Gastroesophageal sphincter (tissue), 4 donors: ENCODE measurements around the gene EVL. TPM values are rescaled to one million over a fixed set of nuclear protein-coding genes. Genes with fewer than 3 reads are reported as not detected.

ENCODE experiments used
- ATAC-seq: fragments of 150-250 bp; one replicate; pipeline ENCODE4 v1.9.1; 2016; ENCODE audit warnings: mild to moderate bottlenecking, moderate library complexity
- H3K27ac ChIP-seq, 4 donors: fragments of 200-600 bp; sonication (generic) in 3 of 4; 1 replicate in 3 of 4; 2 replicates in 1 of 4; pipeline ENCODE4 v1.5.1; 2016 to 2019
- H3K27me3 ChIP-seq: fragments of 200-600 bp; sonication (generic); one replicate; pipeline ENCODE4 v1.5.1; 2019
- H3K36me3 ChIP-seq, 2 donors: fragments of 200-600 bp; sonication (generic); one replicate each; pipeline ENCODE4 v1.5.1; 2019; ENCODE audit warnings: control low read depth in 1 of 2
- H3K4me1 ChIP-seq, 3 donors: fragments of 200-600 bp; sonication (generic); 1 replicate in 2 of 3; 2 replicates in 1 of 3; pipeline ENCODE4 v1.5.1; 2016 to 2019; ENCODE audit warnings: control low read depth in 2 of 3
- H3K4me3 ChIP-seq, 2 donors: fragments of 200-600 bp; sonication (generic); one replicate each; pipeline ENCODE4 v1.5.1; 2019; ENCODE audit warnings: mild to moderate bottlenecking in 1 of 2, moderate library complexity in 1 of 2
- H3K9me3 ChIP-seq, 3 donors: fragments of 200-600 bp; sonication (generic); one replicate each; pipeline ENCODE4 v1.5.1; 2017 to 2019; ENCODE audit warnings: control low read depth in 2 of 3
- CTCF ChIP-seq, 4 experiments: fragments of 200-600 bp in 2 of 4; fragments of 450-650 bp in 2 of 4; sonication (generic) in 1 of 4; IDR thresholded peaks; one replicate each; pipeline ENCODE4 v1.5.1; 2017 to 2019; ENCODE audit warnings: antibody characterized with exemption in 4 of 4, mild to moderate bottlenecking in 2 of 4, moderate library complexity in 2 of 4
- EP300 ChIP-seq: sonication (generic); formaldehyde crosslinking; IDR thresholded peaks from one replicate; pipeline ENCODE4 v1.6.1; 2017; ENCODE audit warnings: antibody characterized with exemption, mild to moderate bottlenecking
- POLR2A ChIP-seq, 2 donors: fragments of 450-650 bp; IDR thresholded peaks; one replicate each; pipeline ENCODE4 v1.6.1; 2017; ENCODE audit warnings: antibody characterized with exemption in 2 of 2, mild to moderate bottlenecking in 2 of 2, moderate library complexity in 1 of 2
- POLR2AphosphoS5 ChIP-seq: sonication (generic); formaldehyde crosslinking; IDR thresholded peaks from one replicate; pipeline ENCODE4 v1.6.1; 2017; ENCODE audit warnings: antibody characterized with exemption
- WGBS, 2 donors: methylation state at CpG; one replicate each; pipeline ENCODE4 v1.1.5; 2018; ENCODE audit warnings: low coverage in 1 of 2; 5-methylcytosine and 5-hydroxymethylcytosine counted together
- total RNA-seq, 4 donors: library from RNA; depleted of rRNA; stranded (reverse); fragments of >200 nt; gene quantifications; one replicate each; pipeline ENCODE4 v1.1.0, GENCODE V29; 2016

The EVL gene
- total RNA-seq, 4 donors from 2014 or later, result 36.1 to 42.6 (median 38.5) TPM

GRCh38 chr14:100165831-100166440 lies 100.7 kb downstream of the EVL start:
- ATAC-seq, result peak; percentile 8
- Histone ChIP-seq H3K4me1 (peaks cover 0 to 19% (median 0%) of the 10 kb centered on the region in 3 donors), H3K27ac (no peak overlapping the region), H3K36me3 (no peaks in the 10 kb centered on the region), H3K4me3 (peak overlapping the region in 1 of 2 donors; percentile 40), H3K27me3 (peaks cover 46% of the 10 kb centered on the region), H3K9me3 (no peaks in the 10 kb centered on the region)
- TF ChIP-seq EP300, result no peak
- TF ChIP-seq POLR2AphosphoS5, result no peak
- no peak for TF ChIP-seq POLR2A (IDR thresholded peaks at IDR 0.05)
- TF ChIP-seq CTCF (IDR thresholded peaks at IDR 0.05), result no peak
- no CpG with 5 or more reads among the region's 16 CpGs for WGBS, 2 donors

GRCh38 chr14:100168506-100168905 lies 103.3 kb downstream of the EVL start:
- ATAC-seq, result no peak
- Histone ChIP-seq H3K27me3 (peaks cover 54% of the 10 kb centered on the region), H3K9me3 (no peaks in the 10 kb centered on the region), H3K36me3 (no peaks in the 10 kb centered on the region), H3K4me3 (no peak overlapping the region), H3K4me1 (peaks cover 0 to 19% (median 0%) of the 10 kb centered on the region in 3 donors), H3K27ac (no peak overlapping the region)
- TF ChIP-seq POLR2AphosphoS5, result no peak
- no peak for TF ChIP-seq POLR2A (IDR thresholded peaks at IDR 0.05)
- TF ChIP-seq CTCF (IDR thresholded peaks at IDR 0.05), result no peak
- no peak for TF ChIP-seq EP300
- no CpG with 5 or more reads among the region's 1 CpG for WGBS, 2 donors

- TF ChIP-seq EP300, result no peak
- TF ChIP-seq POLR2A (IDR thresholded peaks at IDR 0.05), result no peak
- TF ChIP-seq CTCF (IDR thresholded peaks at IDR 0.05), result no peak
- no peak for TF ChIP-seq POLR2AphosphoS5
- peaks cover 47% of the 10 kb centered on the region for H3K27me3 ChIP-seq
- WGBS, 2 donors, result 60 to 100% methylated on average over 1 of the region's 2 CpGs
Observed at GRCh38 chr14:100170880-100171279, 105.7 kb downstream of the EVL start.

GRCh38 chr14:100172811-100173210 lies 107.6 kb downstream of the EVL start:
- Histone ChIP-seq H3K9me3 (no peaks in the 10 kb centered on the region), H3K4me1 (no peaks in the 10 kb centered on the region), H3K4me3 (no peak overlapping the region), H3K27ac (no peak overlapping the region), H3K27me3 (peaks cover 31% of the 10 kb centered on the region), H3K36me3 (no peaks in the 10 kb centered on the region)
- TF ChIP-seq POLR2A (IDR thresholded peaks at IDR 0.05), result no peak
- TF ChIP-seq EP300, result no peak
- TF ChIP-seq CTCF (IDR thresholded peaks at IDR 0.05), result no peak
- no peak for TF ChIP-seq POLR2AphosphoS5
- no peak for ATAC-seq
- 73 to 82% methylated on average over 5 of the region's 5 CpGs for WGBS, 2 donors

More at GRCh38 chr14:100170880-100171279, 105.7 kb downstream of the EVL start:
- H3K9me3 ChIP-seq, result no peaks in the 10 kb centered on the region
- peaks cover 0 to 11% (median 0%) of the 10 kb centered on the region in 3 donors for H3K4me1 ChIP-seq
- H3K4me3 ChIP-seq, result no peak overlapping the region
- no peak for ATAC-seq
- H3K27ac ChIP-seq, result no peak overlapping the region
- H3K36me3 ChIP-seq, result no peaks in the 10 kb centered on the region

GRCh38 chr14:100173353-100173752 lies 108.1 kb downstream of the EVL start:
- Histone ChIP-seq H3K27ac (no peak overlapping the region), H3K4me3 (no peak overlapping the region), H3K9me3 (no peaks in the 10 kb centered on the region), H3K27me3 (peaks cover 31% of the 10 kb centered on the region), H3K36me3 (no peaks in the 10 kb centered on the region), H3K4me1 (no peaks in the 10 kb centered on the region)
- TF ChIP-seq POLR2A (IDR thresholded peaks at IDR 0.05) (no peak), EP300 (no peak), CTCF (IDR thresholded peaks at IDR 0.05) (no peak), POLR2AphosphoS5 (no peak)
- ATAC-seq, result no peak
- WGBS, 2 donors, result 71 to 76% methylated on average over 7 of the region's 7 CpGs
